ENCODE data around the gene PIAS2. TPM values are rescaled to one million over a fixed set of nuclear protein-coding genes. Genes with fewer than 3 reads are reported as not detected.

Gene PIAS2
- total and polyA plus RNA-seq, 9 of the 15 experiments (the other 6 are each of a cell fraction or from before 2014, with no cell fraction given), result 2.9 to 23.9 (median 12.0) TPM

GRCh38 chr18:46858290-46858689, 59.0 kb downstream of the PIAS2 start:
- Histone ChIP-seq H4K20me1 (replicated peaks; ENCODE audit: control insufficient read depth, insufficient read depth, low read length) (no peaks in the 10 kb centered on the region), H3K4me3 (no peak overlapping the region), H3K27me3 (ENCODE audit: control insufficient read depth in 2 of 2, insufficient read depth in 2 of 2, low read length in 2 of 2) (no peaks in the 10 kb centered on the region), H3K4me2 (ENCODE audit: insufficient read depth, low read length) (no peak overlapping the region), H3K27ac (ENCODE audit: extremely low read depth, low read depth, low read length) (no peak overlapping the region), H3K9ac (ENCODE audit: insufficient read depth in 1 of 2, low read depth in 2 of 2, low read length in 2 of 2) (no peak overlapping the region), H3K9me1 (ENCODE audit: control insufficient read depth, insufficient read depth, low read length) (no peaks in the 10 kb centered on the region), H2AFZ (ENCODE audit: low read depth, low read length) (no peak overlapping the region), H3K9me3 (replicated peaks; ENCODE audit: control insufficient read depth, insufficient read depth, low read depth, low read length) (no peaks in the 10 kb centered on the region), H3K79me2 (ENCODE audit: control insufficient read depth, insufficient read depth, low read length) (no peaks in the 10 kb centered on the region), H3K36me3 (ENCODE audit: control insufficient read depth, insufficient read depth, low read length) (peaks cover 25% of the 10 kb centered on the region), H3K4me1 (replicated peaks in 1 of 2; ENCODE audit: control insufficient read depth in 2 of 2, insufficient read depth in 2 of 2, low read length in 2 of 2) (no peaks in the 10 kb centered on the region)
- BruUV-seq (replicated peaks), result no TSS peak
- CTCF ChIA-PET (ENCODE audit: low intra/inter-chr PET ratio), result no interaction called here
- no peak for TF ChIP-seq OTX1 (CRISPR knock-in tag; IDR thresholded peaks at IDR 0.05)
- TF ChIP-seq ZBTB26 (CRISPR knock-in tag; IDR thresholded peaks at IDR 0.05), result no peak
- TF ChIP-seq ZNF507 (tag; conservative IDR thresholded peaks at IDR 0.05), result no peak
- TF ChIP-seq KLF6 (CRISPR knock-in tag; IDR thresholded peaks at IDR 0.05; ENCODE audit: borderline replicate concordance), result no peak
- TF ChIP-seq ZNF121 (CRISPR knock-in tag; conservative IDR thresholded peaks at IDR 0.05), result peak; percentile 61; the same call in 1 of the 2 replicates
- FAIRE-seq (no peak), ATAC-seq (no peak), DNase-seq (ENCODE audit: extremely low read depth in 1 of 4, low spot score in 3 of 4) (no peak)
- in situ Hi-C loops (cut with MboI) (no loop called here), intact Hi-C loops (cut with micrococcal nuclease) (no loop called here)
- POLR2A ChIA-PET, result no interaction called here
- 100% methylated on average over 3 of the region's 4 CpGs for WGBS (ENCODE audit: insufficient coverage, low coverage, missing lambda C conversion rate)

- H3K27ac ChIP-seq (ENCODE audit: extremely low read depth, low read depth, low read length), result no peak overlapping the region
- H3K79me2 ChIP-seq (ENCODE audit: control insufficient read depth, insufficient read depth, low read length), result no peaks in the 10 kb centered on the region
- no peaks in the 10 kb centered on the region for H3K27me3 ChIP-seq (ENCODE audit: control insufficient read depth in 2 of 2, insufficient read depth in 2 of 2, low read length in 2 of 2)
- ChIA-PET POLR2A (no interaction called here), CTCF (ENCODE audit: low intra/inter-chr PET ratio) (no interaction called here)
- FAIRE-seq, result no peak
- DNase-seq (ENCODE audit: extremely low read depth in 1 of 4, low spot score in 3 of 4), result no peak
- H3K9me1 ChIP-seq (ENCODE audit: control insufficient read depth, insufficient read depth, low read length), result no peaks in the 10 kb centered on the region
- H2AFZ ChIP-seq (ENCODE audit: low read depth, low read length), result no peak overlapping the region
- no peaks in the 10 kb centered on the region for H3K4me1 ChIP-seq (replicated peaks in 1 of 2; ENCODE audit: control insufficient read depth in 2 of 2, insufficient read depth in 2 of 2, low read length in 2 of 2)
- intact Hi-C loops (cut with micrococcal nuclease) (no loop called here), in situ Hi-C loops (cut with MboI) (no loop called here)
- H3K36me3 ChIP-seq (ENCODE audit: control insufficient read depth, insufficient read depth, low read length), result peaks cover 25% of the 10 kb centered on the region
- no peak overlapping the region for H3K4me3 ChIP-seq
- TF ChIP-seq CREB5 (CRISPR knock-in tag; IDR thresholded peaks at IDR 0.05) (no peak), POLR2H (tag; IDR thresholded peaks at IDR 0.05; ENCODE audit: low read depth) (no peak), HDAC8 (tag; IDR thresholded peaks at IDR 0.05) (no peak), ZKSCAN3 (CRISPR knock-in tag; IDR thresholded peaks at IDR 0.05) (no peak), JUND (IDR thresholded peaks at IDR 0.05; ENCODE audit: borderline replicate concordance, low read depth, low read length) (no peak), JUND (tag; IDR thresholded peaks at IDR 0.05; ENCODE audit: borderline replicate concordance, low read depth, low read length) (no peak), ELK3 (CRISPR knock-in tag; IDR thresholded peaks at IDR 0.05) (no peak), KLF1 (tag; IDR thresholded peaks at IDR 0.05) (no peak), ZSCAN29 (IDR thresholded peaks at IDR 0.05) (no peak), TAF15 (IDR thresholded peaks at IDR 0.05; ENCODE audit: low read depth, low read length) (no peak), KAT8 (IDR thresholded peaks at IDR 0.05; ENCODE audit: low read depth) (no peak), ZNF121 (CRISPR knock-in tag; conservative IDR thresholded peaks at IDR 0.05) (no peak)
- no peak for ATAC-seq
- H3K4me2 ChIP-seq (ENCODE audit: insufficient read depth, low read length), result no peak overlapping the region
- no peaks in the 10 kb centered on the region for H4K20me1 ChIP-seq (replicated peaks; ENCODE audit: control insufficient read depth, insufficient read depth, low read length)
- H3K9me3 ChIP-seq (replicated peaks; ENCODE audit: control insufficient read depth, insufficient read depth, low read depth, low read length), result no peaks in the 10 kb centered on the region
- no TSS peak for BruUV-seq (replicated peaks)
- no peak overlapping the region for H3K9ac ChIP-seq (ENCODE audit: insufficient read depth in 1 of 2, low read depth in 2 of 2, low read length in 2 of 2)
Observed at GRCh38 chr18:46856973-46857372, 60.3 kb downstream of the PIAS2 start.
